NCI-H345 treated with DMSO at 0.1 percent for 48 hours (cell line): ENCODE measurements around the gene B3GNT4.
"Not testable (repeated sequence)": the region's sequence is repeated elsewhere in the genome, so short reads cannot be mapped to it uniquely, and the experiment has no call there.

Source experiments
- DNase-seq: peaks from one replicate; lab custom pipeline; 2025; ENCODE audit not compliant: unreplicated experiment; lab: John Stamatoyannopoulos, UW

The B3GNT4 gene

GRCh38 chr12:122203301-122204166 lies at the start of gene B3GNT4:
Gene B3GNT4 (plus strand): TSS chr12:122203709. CDS start chr12:122204619, 910 bp downstream.
- peak; percentile 57 for DNase-seq

GRCh38 chr12:122155705-122156104 lies 47.8 kb upstream of the B3GNT4 start:
- no peak for DNase-seq

GRCh38 chr12:122158700-122159285 lies 44.7 kb upstream of the B3GNT4 start:
- no peak for DNase-seq

- DNase-seq = no peak
Observed at GRCh38 chr12:122159882-122160281, 43.6 kb upstream of the B3GNT4 start.

GRCh38 chr12:122160761-122161160 lies 42.7 kb upstream of the B3GNT4 start:
- DNase-seq = no peak

- no peak for DNase-seq
Observed at GRCh38 chr12:122161682-122162081, 41.8 kb upstream of the B3GNT4 start.

- DNase-seq = no peak
Observed at GRCh38 chr12:122162976-122163375, 40.5 kb upstream of the B3GNT4 start.

- no peak for DNase-seq
Observed at GRCh38 chr12:122166422-122167349, 36.8 kb upstream of the B3GNT4 start.

- DNase-seq = no peak
Observed at GRCh38 chr12:122167356-122167925, 36.1 kb upstream of the B3GNT4 start.

GRCh38 chr12:122168492-122168891 lies 35.0 kb upstream of the B3GNT4 start:
- no peak for DNase-seq

GRCh38 chr12:122171399-122171798 lies 32.1 kb upstream of the B3GNT4 start:
- DNase-seq = no peak

- no peak for DNase-seq
Observed at GRCh38 chr12:122172262-122172939, 31.1 kb upstream of the B3GNT4 start.

GRCh38 chr12:122174155-122174845 lies 29.2 kb upstream of the B3GNT4 start, which contains the start of gene IL31:
Gene IL31 (minus strand): TSS chr12:122174221. CDS start chr12:122174172, 49 bp downstream.
- no peak for DNase-seq

- not testable (repeated sequence) for DNase-seq
Observed at GRCh38 chr12:122176473-122176872, 27.0 kb upstream of the B3GNT4 start.

GRCh38 chr12:122182887-122183587 lies 20.5 kb upstream of the B3GNT4 start, which contains the start of gene LRRC43:
Gene LRRC43 (plus strand): TSS chr12:122183123. CDS start chr12:122183145, 22 bp downstream.
- no peak for DNase-seq

- DNase-seq = no peak
Observed at GRCh38 chr12:122183588-122183940, 19.9 kb upstream of the B3GNT4 start.

- DNase-seq = no peak
Observed at GRCh38 chr12:122184517-122184916, 19.0 kb upstream of the B3GNT4 start.

- no peak for DNase-seq
Observed at GRCh38 chr12:122185079-122185478, 18.4 kb upstream of the B3GNT4 start.

GRCh38 chr12:122185494-122186082 lies 17.9 kb upstream of the B3GNT4 start:
- DNase-seq = no peak
